ENCODE measurements around the gene ADISSP.

The ADISSP gene

DNA sequence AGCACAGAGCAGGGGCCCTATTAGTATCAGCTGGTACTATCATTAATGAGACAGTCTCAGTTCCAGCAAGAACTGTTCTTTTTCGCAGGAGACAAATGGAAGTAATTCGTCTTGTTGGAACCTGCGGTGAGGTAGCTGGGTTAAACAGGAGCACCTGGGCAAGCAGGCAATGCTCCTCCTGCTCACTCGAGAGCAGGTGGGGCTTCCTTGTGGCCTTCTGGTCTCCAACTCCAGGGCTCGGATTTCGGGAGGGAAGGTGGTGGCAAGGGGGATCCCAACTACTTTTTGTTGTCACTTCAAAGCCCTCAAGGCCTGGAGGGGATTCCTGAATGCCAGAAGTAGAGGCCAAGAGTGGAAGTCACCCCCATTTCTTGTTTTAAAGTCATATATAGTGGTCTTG is 15.0 kb upstream of the ADISSP start:
- DNase-seq (ENCODE audit: insufficient read length, low spot score), result no peak
- TF ChIP-seq POLR2A (IDR thresholded peaks at IDR 0.05; ENCODE audit: low read depth, low read length), result no peak; the same call in 1 of the 2 replicates
- TF ChIP-seq PAX5 (IDR thresholded peaks at IDR 0.05; ENCODE audit: insufficient read depth, low read length, severe bottlenecking), result no peak
- no peak for TF ChIP-seq POLR2AphosphoS5 (IDR thresholded peaks at IDR 0.05; ENCODE audit: low read depth, low read length)
- TF ChIP-seq SPI1 (IDR thresholded peaks at IDR 0.05; ENCODE audit: low read depth, low read length), result no peak
- no peak for TF ChIP-seq POU2F2 (IDR thresholded peaks at IDR 0.05; ENCODE audit: low read depth, low read length)
- TF ChIP-seq TAF1 (IDR thresholded peaks at IDR 0.05; ENCODE audit: low read depth, low read length), result no peak
- no peak for FAIRE-seq

DNA sequence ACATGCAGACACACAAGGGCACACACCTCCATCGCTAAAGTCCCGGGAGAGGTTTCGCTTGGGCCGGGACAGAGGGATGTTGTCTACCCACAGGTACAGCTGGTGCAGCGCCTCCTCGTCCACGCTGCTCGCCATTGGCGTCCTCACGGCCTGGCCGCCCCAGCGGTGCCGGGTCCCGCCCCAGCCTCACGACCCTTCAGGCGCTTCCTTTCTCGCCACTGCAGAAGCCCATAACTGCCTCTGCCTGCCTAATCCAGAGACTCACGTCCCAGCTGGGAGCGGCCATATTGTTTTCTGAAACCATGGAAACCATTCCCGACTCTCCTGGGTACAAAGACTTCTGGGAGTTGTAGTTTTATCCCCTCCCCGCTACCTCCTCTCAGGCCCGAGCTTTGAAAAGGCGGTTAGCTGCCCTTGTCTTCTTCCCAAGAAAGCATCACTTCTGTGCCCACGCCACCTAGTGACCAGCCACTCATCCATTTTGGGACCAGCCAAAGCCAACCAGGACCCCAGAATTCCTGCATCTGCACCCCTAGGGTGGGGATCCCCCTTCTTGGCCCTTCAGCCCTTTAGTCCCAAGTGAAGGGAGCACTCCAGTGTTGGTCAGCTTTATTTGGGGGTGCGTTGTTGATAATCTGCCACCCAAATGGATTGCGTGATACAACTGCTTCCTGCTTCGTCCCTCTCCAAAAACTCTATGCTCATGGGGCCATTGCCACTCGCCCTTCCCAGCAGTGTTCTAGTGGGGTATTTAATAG is 13.8 kb upstream of the ADISSP start, which contains the start of gene SPEF1:
Gene SPEF1, minus strand, starts transcription at position 296 of the 758 bp plus-strand sequence. Its CDS starts 161 bp downstream, at position 135.
- peak; percentile 79 for FAIRE-seq
- peak; percentile 81 for DNase-seq (ENCODE audit: insufficient read length, low spot score)
- TF ChIP-seq TAF1 (IDR thresholded peaks at IDR 0.05; ENCODE audit: low read depth, low read length), result no peak
- no peak for TF ChIP-seq PAX5 (IDR thresholded peaks at IDR 0.05; ENCODE audit: insufficient read depth, low read length, severe bottlenecking)
- no peak for TF ChIP-seq SPI1 (IDR thresholded peaks at IDR 0.05; ENCODE audit: low read depth, low read length)
- TF ChIP-seq POLR2A (IDR thresholded peaks at IDR 0.05; ENCODE audit: low read depth, low read length), result no peak
- TF ChIP-seq POU2F2 (IDR thresholded peaks at IDR 0.05; ENCODE audit: low read depth, low read length), result no peak
- TF ChIP-seq POLR2AphosphoS5 (IDR thresholded peaks at IDR 0.05; ENCODE audit: low read depth, low read length), result no peak

DNA sequence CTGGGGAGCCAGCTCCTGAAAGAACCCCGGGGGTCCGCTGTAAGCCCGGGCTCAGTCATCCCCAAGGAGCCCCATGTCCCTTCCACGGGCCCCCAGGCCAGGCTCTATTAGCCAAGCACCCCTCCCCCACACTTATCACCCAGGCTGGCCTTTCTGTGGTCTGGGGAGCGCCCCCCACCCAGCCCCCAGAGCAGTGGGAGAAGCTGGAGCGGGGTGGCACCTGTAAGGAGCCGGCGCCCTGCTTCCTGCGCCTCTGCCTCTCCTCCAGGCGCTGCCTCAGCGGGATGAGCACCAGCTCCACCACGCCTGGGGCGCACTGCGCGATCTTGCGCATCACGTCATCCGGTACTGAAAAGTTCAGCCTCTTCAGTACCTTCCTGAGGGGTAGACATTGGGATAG is 11.4 kb upstream of the ADISSP start:
- DNase-seq (ENCODE audit: insufficient read length, low spot score) (no peak), FAIRE-seq (no peak)
- TF ChIP-seq TAF1 (IDR thresholded peaks at IDR 0.05; ENCODE audit: low read depth, low read length) (no peak), PAX5 (IDR thresholded peaks at IDR 0.05; ENCODE audit: insufficient read depth, low read length, severe bottlenecking) (no peak), POLR2A (IDR thresholded peaks at IDR 0.05; ENCODE audit: low read depth, low read length) (no peak), POLR2AphosphoS5 (IDR thresholded peaks at IDR 0.05; ENCODE audit: low read depth, low read length) (no peak), SPI1 (IDR thresholded peaks at IDR 0.05; ENCODE audit: low read depth, low read length) (no peak), POU2F2 (IDR thresholded peaks at IDR 0.05; ENCODE audit: low read depth, low read length) (no peak)

DNA sequence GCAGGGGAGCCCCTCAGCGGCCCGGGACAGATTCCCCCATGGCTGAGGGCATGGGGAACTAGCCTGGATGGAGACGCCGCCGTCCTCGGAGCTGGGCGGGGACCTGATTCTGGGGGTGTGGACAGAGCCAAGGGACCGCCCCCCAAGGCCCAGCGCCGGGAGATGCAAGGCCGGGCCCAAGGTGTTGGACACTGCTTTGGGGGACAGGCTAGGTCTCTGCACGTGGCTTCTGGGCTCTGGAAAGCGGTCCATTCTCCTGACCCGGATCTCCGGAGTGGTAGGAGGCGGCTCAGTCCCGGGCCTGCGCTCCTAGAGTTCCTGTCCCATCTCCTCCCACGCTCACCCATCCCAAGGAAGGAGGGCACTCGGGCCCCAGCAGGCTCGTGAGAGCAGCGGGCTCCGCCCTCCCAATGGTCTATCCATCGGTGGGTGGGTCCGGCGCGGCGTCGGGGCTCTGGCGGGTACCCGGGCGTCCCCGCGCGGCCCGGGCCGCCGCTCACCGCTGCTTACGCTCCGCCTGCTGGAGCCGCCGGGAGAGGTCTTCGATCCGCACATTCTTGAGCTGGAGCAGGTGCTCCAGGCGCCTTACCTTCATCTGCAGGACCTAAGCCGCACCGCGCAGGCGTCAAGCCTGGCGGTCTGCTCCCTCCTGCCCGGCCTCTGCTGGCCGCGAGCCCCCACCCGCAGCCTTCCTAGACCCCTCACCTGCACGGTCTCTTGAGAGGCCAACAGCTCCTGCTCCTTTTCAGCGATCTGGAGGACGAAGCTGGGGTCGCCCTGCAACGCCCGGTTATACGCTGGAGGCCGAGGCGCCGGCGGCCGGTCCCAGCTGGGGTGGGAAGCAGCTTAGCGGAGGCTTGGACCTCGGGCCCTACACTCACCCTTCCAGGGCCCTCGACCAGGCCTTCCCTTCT is 10.4 kb upstream of the ADISSP start:
- peak; percentile 78 for FAIRE-seq
- no peak for DNase-seq (ENCODE audit: insufficient read length, low spot score)
- TF ChIP-seq PAX5 (IDR thresholded peaks at IDR 0.05; ENCODE audit: insufficient read depth, low read length, severe bottlenecking), result no peak

DNA sequence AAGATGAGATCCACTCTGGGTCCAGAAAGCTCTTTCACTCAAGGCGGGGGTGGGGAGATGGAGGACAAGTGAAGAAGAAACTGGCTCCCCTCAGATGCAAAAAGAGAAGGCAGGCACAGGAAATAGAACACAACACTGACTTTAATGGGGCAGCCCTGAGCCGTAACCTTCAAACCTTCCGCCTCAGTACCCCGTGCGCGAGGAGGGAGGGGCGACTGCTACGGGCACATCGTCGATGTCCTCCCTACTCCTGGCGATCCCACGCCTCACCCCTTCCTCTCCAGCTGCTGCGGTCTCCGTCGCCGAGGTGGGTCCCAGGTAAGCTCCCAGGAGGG is 9.8 kb upstream of the ADISSP start:
- no peak for DNase-seq (ENCODE audit: insufficient read length, low spot score)
- TF ChIP-seq TAF1 (IDR thresholded peaks at IDR 0.05; ENCODE audit: low read depth, low read length) (no peak), POU2F2 (IDR thresholded peaks at IDR 0.05; ENCODE audit: low read depth, low read length) (no peak), POLR2A (IDR thresholded peaks at IDR 0.05; ENCODE audit: low read depth, low read length) (no peak), PAX5 (IDR thresholded peaks at IDR 0.05; ENCODE audit: insufficient read depth, low read length, severe bottlenecking) (no peak), SPI1 (IDR thresholded peaks at IDR 0.05; ENCODE audit: low read depth, low read length) (no peak), POLR2AphosphoS5 (IDR thresholded peaks at IDR 0.05; ENCODE audit: low read depth, low read length) (no peak)
- peak; percentile 67 for FAIRE-seq

DNA sequence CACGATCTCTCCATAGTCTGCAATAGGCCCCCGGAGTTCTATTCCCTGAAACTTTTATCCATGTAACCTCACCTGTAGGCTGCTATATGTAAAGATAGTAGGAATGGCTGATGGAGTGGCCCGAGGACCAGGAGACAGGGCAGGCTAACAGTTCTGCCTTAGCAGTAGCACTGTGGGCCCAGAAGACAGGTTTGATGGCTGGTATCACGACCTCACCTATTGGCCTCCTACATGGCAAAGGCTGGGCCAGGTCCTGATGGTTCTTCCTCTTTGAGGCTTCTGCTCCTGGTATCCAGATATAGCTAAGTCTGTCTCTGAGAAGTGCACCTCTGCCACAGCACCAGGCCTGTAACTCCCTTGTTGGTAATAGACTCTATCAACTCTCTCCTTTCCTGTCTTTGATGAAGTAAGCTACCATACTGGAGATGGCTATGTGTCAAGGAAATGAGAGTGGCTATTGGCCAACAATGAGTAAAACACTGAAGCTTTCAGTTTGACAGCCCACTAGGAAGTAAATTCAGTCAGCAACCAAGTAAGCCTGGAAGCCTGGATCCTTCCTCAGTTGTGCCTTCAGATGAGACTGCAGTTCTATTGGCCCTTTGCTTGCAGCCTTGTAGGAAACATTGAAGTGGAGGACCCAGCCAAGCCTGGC is 8.0 kb upstream of the ADISSP start:
- TF ChIP-seq POU2F2 (IDR thresholded peaks at IDR 0.05; ENCODE audit: low read depth, low read length), result no peak
- no peak for TF ChIP-seq POLR2AphosphoS5 (IDR thresholded peaks at IDR 0.05; ENCODE audit: low read depth, low read length)
- TF ChIP-seq POLR2A (IDR thresholded peaks at IDR 0.05; ENCODE audit: low read depth, low read length), result no peak
- no peak for TF ChIP-seq SPI1 (IDR thresholded peaks at IDR 0.05; ENCODE audit: low read depth, low read length)
- TF ChIP-seq PAX5 (IDR thresholded peaks at IDR 0.05; ENCODE audit: insufficient read depth, low read length, severe bottlenecking), result no peak
- no peak for TF ChIP-seq TAF1 (IDR thresholded peaks at IDR 0.05; ENCODE audit: low read depth, low read length)
- DNase-seq (ENCODE audit: insufficient read length, low spot score), result no peak
- no peak for FAIRE-seq

DNA sequence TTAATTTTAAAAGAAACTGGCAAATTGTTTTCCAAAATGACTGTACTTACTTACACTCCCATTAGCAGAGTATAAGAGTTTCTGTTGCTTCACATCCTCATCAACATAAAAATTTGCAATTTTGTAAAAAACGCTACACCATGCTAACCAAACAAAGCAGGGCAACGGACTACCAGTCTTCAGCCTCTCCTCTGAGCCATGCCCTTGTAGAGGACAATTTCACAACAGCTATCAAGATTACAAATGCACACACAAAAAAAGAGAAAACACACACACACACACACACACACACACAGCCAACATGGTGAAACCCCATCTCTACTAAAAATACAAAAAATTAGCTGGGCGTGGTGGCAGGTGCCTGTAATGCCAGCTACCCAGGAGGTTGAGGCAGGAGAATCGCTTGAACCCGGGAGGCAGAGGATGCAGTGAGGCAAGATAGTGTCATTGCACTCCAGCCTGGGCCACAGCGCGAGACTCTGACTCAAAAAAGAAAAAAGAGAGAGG is 4.1 kb upstream of the ADISSP start:
- no peak for FAIRE-seq

DNA sequence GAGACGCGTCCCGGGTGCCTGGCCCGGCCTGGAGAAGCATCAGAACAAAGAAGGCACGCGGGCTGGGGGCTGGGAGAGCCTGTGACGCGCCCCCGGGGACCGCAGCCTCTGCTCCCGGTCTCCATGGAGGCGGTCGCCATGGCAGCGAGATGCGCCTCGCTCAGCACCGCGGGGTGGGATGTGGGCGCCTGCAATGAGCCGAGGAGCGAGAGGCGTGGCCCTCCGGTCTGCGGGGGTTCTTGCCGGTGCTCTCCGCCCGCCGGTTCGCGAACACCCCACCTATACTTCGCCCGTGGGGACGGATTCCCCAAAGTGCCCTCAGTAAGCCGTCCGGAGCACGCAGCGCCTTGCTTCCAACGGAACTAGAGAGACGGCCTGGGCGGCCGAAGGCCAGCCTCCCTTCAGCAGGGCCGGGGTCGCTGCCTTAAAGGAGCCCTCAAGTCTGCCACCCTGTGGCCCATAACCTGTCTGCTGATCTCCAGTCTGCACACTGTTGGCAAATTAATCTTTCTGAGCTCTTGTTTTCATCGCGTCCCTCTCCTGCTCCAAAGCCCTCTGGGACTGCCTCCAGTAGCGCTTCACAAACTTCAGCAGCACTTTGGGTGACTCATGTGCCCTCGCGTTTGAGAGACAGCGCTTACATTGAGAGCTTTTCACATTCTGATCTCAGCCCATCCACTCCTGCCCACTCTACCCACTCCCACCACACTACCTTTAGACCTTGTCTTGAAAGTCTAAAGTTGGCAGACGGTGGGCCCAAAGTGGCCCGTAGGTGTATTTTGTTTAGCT is 983 bp upstream of the ADISSP start:
- DNase-seq (ENCODE audit: insufficient read length, low spot score) (peak; percentile 83), FAIRE-seq (peak; percentile 88)
- TF ChIP-seq POLR2AphosphoS5 (IDR thresholded peaks at IDR 0.05; ENCODE audit: low read depth, low read length) (no peak), SPI1 (IDR thresholded peaks at IDR 0.05; ENCODE audit: low read depth, low read length) (no peak), PAX5 (IDR thresholded peaks at IDR 0.05; ENCODE audit: insufficient read depth, low read length, severe bottlenecking) (no peak), TAF1 (IDR thresholded peaks at IDR 0.05; ENCODE audit: low read depth, low read length) (no peak), POLR2A (IDR thresholded peaks at IDR 0.05; ENCODE audit: low read depth, low read length) (no peak), POU2F2 (IDR thresholded peaks at IDR 0.05; ENCODE audit: low read depth, low read length) (no peak)

More for the DNA sequence above, 4.1 kb upstream of the ADISSP start:
- DNase-seq (ENCODE audit: insufficient read length, low spot score), result no peak
- TF ChIP-seq POLR2A (IDR thresholded peaks at IDR 0.05; ENCODE audit: low read depth, low read length), result no peak
- no peak for TF ChIP-seq SPI1 (IDR thresholded peaks at IDR 0.05; ENCODE audit: low read depth, low read length)
- TF ChIP-seq POU2F2 (IDR thresholded peaks at IDR 0.05; ENCODE audit: low read depth, low read length), result no peak
- no peak for TF ChIP-seq POLR2AphosphoS5 (IDR thresholded peaks at IDR 0.05; ENCODE audit: low read depth, low read length)
- TF ChIP-seq PAX5 (IDR thresholded peaks at IDR 0.05; ENCODE audit: insufficient read depth, low read length, severe bottlenecking), result no peak
- no peak for TF ChIP-seq TAF1 (IDR thresholded peaks at IDR 0.05; ENCODE audit: low read depth, low read length)
